ENCODE results near the gene GALC.

The GALC gene

DNA sequence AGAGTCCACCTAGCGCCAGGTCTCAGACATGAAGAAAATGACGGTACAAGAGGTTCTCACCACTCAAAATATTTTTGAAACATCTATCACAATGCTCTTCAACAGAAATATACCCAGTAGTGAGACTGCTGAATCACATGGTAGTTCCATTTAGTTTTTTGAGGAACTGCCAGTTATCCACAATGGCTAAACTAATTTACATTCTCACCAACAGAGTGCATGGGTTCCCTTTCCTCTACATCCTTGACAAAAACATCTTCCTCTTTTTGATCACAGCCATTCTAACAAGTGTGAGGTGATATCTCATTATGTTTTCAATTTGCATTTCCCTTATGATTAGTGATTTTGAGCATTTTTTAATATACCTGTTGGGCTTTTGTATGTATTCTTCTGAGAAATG is 6.3 kb upstream of the GALC start:
- TF ChIP-seq POLR2A (IDR thresholded peaks at IDR 0.05; ENCODE audit: low read length) (no peak), GATA1 (IDR thresholded peaks at IDR 0.05; ENCODE audit: low read depth, low read length) (no peak)
- no peak for DNase-seq

DNA sequence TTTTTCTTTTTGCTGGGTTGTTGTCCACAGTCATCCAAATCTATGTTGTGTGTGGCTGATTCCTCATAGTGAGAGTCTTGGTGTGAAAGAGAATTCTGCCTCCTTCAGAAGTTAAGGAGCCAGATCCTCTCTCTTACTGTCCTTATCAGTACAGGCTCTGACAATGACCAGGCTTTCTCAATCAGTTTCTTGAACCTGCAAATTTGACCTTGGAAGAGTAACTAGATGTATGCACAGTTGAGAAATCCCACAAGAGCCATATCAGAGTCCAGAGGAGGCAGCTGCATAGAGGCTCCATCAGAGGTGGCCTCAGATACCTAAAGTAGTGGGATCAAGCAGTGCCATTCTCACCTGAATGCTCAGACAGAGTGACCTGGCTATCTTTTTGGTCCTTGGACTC is 5.5 kb upstream of the GALC start:
- no peak for TF ChIP-seq GATA1 (IDR thresholded peaks at IDR 0.05; ENCODE audit: low read depth, low read length)
- DNase-seq, result peak; percentile 12 to 56

GRCh38 chr14:87996291-87996592 is 3.3 kb upstream of the GALC start:
- no peak for TF ChIP-seq POLR2A (IDR thresholded peaks at IDR 0.05; ENCODE audit: low read length)
- no peak for DNase-seq

DNA sequence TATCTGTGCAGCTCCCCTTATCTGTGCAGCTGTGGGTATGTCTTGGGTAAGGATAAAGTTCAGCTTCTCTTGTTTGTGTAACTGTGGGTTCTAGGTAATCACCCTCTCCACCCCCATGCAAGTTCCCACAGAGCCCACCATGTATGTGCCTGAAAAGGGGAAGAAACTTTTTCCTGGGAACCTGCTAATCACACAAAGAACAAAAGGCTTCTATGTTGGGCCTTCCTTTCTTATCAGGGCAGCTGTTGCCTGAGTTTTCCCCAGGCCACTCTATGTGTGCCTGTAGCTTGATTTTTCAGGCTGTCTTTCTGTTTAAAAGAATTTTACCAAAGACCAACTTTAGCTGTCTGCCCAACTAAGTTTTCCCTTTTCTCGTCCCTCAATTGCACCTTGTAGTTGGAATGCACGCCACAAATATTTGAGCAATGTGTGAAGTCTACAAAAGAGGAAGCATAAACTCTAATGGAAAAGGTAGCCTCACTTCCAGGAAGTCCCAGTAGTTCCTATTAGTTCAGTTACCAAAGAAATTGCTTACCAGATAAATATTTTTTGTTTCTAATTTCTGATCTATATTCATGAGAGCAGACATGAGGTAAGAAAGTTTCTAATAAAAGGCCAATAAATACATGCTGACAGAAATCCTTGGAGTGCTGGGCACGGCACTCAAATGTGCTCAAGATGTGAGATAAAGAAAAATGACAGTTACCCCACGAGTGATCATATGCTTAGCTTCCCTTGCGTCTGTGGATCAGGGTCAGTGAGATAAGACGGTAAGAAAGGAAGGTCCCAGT is 2.7 kb upstream of the GALC start:
- DNase-seq, result peak; percentile 69 to 83
- TF ChIP-seq POLR2A (IDR thresholded peaks at IDR 0.05; ENCODE audit: low read length) (peak; percentile 33), GATA1 (IDR thresholded peaks at IDR 0.05; ENCODE audit: low read depth, low read length) (no peak)

DNA sequence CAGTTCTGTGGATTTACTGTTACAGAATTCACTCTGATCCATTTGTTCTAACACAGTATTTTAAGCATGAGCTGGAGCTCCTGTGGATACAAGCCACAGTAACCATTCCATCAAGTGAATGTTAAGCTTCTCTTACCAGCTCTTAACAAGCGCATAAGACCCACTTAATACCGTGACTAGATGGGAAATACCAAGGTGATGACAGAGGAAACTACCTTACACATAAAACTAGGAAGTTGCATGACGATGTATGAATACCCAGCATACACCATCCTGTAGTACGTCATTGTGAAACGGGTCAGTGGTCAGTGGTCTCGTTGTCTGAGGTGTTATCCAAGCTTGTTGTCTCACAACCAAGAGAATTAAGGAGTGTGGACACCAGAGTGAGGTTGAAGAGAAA is 2.0 kb upstream of the GALC start:
- DNase-seq, result peak in 1 of 2 experiments; percentile 61
- TF ChIP-seq GATA1 (IDR thresholded peaks at IDR 0.05; ENCODE audit: low read depth, low read length), result no peak
- TF ChIP-seq POLR2A (IDR thresholded peaks at IDR 0.05; ENCODE audit: low read length), result no peak

DNA sequence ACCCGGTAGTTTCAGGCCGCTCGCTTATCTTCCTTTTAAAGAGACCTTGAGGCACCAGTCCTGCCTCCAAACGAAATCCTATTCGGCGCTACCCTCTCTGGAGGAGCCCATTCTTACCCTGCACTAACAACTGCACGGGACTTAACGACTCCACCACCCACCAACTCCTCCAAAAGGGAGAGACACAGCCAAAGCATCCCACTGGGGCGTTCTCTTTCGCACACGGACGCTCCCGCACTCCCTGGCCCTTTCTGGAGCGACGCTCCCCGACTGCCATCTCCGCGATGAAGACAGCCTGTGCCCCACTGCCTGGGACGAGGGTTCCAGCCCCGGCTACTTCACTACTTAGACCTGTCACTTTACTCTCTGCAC is 650 bp downstream of the GALC start:
- TF ChIP-seq POLR2A (IDR thresholded peaks at IDR 0.05; ENCODE audit: low read length) (peak; percentile 35), GATA1 (IDR thresholded peaks at IDR 0.05; ENCODE audit: low read depth, low read length) (no peak)
- peak in 1 of 2 experiments; percentile 75 for DNase-seq

- TF ChIP-seq POLR2A (IDR thresholded peaks at IDR 0.05; ENCODE audit: low read length) (peak; percentile 21), GATA1 (IDR thresholded peaks at IDR 0.05; ENCODE audit: low read depth, low read length) (no peak)
- DNase-seq, result no peak
Observed at GRCh38 chr14:87990682-87991081, 2.3 kb downstream of the GALC start.

DNA sequence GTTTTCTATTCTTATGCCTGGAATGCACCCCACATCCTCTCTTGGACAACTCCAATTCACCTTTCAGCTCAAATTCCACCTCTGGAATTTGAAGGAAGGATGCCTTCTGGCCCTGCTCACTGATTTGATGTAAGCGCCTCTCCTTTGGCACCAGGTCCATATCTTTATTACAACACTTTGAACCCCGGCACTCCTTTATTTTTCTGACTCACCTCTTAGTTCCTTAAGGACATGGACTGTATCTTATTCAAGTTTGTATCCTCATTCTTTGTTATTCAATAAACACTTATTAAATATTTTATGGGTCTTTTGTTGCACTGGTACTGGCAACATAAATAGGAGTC is 3.1 kb downstream of the GALC start:
- TF ChIP-seq POLR2A (IDR thresholded peaks at IDR 0.05; ENCODE audit: low read length), result no peak
- no peak for TF ChIP-seq GATA1 (IDR thresholded peaks at IDR 0.05; ENCODE audit: low read depth, low read length)
- DNase-seq, result no peak

GRCh38 chr14:87989221-87989955 is 3.6 kb downstream of the GALC start:
- peak; percentile 41 to 42 for DNase-seq
- TF ChIP-seq POLR2A (IDR thresholded peaks at IDR 0.05; ENCODE audit: low read length) (peak; percentile 8), GATA1 (IDR thresholded peaks at IDR 0.05; ENCODE audit: low read depth, low read length) (no peak)

DNA sequence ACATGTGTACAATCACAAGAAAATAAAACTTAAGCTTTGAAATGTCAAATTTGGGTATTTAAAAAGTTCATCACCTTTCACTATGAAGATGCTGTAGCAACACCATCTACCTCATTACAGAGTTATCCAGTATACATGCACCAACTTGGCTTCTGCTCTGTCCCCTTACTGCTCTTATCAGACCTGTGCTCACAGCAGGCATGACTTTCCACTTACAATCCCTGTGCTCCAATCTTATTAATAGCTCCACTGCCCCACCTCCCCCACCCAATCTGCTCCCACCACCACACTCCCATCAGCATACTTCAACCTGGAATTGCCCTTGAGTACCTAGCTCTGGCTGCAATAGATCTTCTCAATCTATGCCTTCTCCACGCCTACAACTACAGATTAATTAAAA is 13.3 kb downstream of the GALC start:
- DNase-seq, result no peak
- TF ChIP-seq GATA1 (IDR thresholded peaks at IDR 0.05; ENCODE audit: low read depth, low read length) (no peak), POLR2A (IDR thresholded peaks at IDR 0.05; ENCODE audit: low read length) (no peak)

- no peak for DNase-seq
- no peak for TF ChIP-seq GATA1 (IDR thresholded peaks at IDR 0.05; ENCODE audit: low read depth, low read length)
- TF ChIP-seq POLR2A (IDR thresholded peaks at IDR 0.05; ENCODE audit: low read length), result no peak
Observed at GRCh38 chr14:87975636-87976035, 17.3 kb downstream of the GALC start.

DNA sequence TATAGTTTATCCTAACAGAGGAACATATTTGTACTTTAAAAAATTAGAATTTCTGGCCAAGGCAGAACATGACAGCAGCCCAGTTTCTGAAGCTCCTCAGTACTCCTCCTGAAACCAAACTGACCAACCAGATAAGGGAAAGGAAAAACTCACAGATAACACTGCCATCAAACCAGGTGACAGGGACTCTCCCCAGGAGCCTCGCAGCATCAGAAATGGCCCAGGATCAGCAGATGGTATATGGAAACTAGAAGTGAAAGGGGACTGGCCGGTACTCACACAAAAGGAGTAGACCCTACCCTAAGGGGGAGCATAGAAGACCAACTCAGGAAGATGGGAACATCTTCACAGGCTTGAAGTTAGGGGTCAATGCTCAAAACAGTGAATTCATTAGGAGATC is 22.0 kb downstream of the GALC start:
- TF ChIP-seq POLR2A (IDR thresholded peaks at IDR 0.05; ENCODE audit: low read length) (no peak), GATA1 (IDR thresholded peaks at IDR 0.05; ENCODE audit: low read depth, low read length) (no peak)
- peak; percentile 5 to 7 for DNase-seq

- DNase-seq, result no peak
- TF ChIP-seq POLR2A (IDR thresholded peaks at IDR 0.05; ENCODE audit: low read length) (no peak), GATA1 (IDR thresholded peaks at IDR 0.05; ENCODE audit: low read depth, low read length) (no peak)
Observed at GRCh38 chr14:87967496-87967895, 25.5 kb downstream of the GALC start.

GRCh38 chr14:87966816-87967215 is 26.2 kb downstream of the GALC start:
- no peak for DNase-seq
- TF ChIP-seq POLR2A (IDR thresholded peaks at IDR 0.05; ENCODE audit: low read length) (no peak), GATA1 (IDR thresholded peaks at IDR 0.05; ENCODE audit: low read depth, low read length) (no peak)

- no peak for DNase-seq
- TF ChIP-seq GATA1 (IDR thresholded peaks at IDR 0.05; ENCODE audit: low read depth, low read length) (no peak), POLR2A (IDR thresholded peaks at IDR 0.05; ENCODE audit: low read length) (no peak)
Observed at GRCh38 chr14:87961246-87961645, 31.7 kb downstream of the GALC start.
